ENCODE measurements around the gene RAB8B.
"Not testable (repeated sequence)": the region's sequence is repeated elsewhere in the genome, so short reads cannot be mapped to it uniquely, and the experiment has no call there.

Gene RAB8B

DNA sequence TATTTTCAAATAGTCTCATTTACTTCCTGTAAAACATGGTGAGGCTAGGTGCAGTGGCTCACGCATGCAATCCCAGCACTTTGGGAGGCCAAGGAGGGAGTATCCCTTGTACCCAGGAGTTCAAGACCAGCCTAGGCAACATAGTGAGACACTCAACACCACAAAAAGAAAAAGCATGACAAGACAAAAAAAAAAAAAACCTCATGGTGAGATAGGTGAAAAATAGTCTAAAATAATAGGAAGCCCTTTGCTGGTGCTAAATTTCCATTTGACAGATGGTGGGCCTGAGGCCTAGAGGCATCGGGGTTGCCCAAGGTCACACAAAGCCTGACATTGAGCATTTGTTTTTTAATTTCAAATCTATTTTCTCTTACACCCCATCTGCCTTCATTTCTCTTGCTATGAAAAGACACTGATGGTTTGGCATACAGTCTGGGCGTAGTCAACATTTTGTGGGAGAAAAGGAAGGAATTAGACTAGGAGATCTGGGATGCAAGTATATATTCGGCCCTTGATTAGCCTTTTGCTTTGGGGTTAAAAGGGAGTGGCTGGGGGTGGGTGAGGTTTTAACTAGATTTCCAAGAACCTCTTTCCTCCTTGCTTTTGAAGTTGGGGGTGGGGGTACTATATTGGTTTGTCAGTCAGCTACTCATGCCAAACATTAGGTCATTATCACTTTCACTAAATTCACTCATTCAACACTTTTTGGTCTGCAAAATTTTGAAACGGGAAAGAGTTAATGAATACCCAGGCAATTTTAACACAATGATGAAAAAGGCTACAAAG, 11.3 kb downstream of the RAB8B start:
- in situ Hi-C loops (cut with MboI; ENCODE audit: low sequenced_read_pairs, unreplicated experiment), result no loop called here
- TF ChIP-seq, protein P1, sequence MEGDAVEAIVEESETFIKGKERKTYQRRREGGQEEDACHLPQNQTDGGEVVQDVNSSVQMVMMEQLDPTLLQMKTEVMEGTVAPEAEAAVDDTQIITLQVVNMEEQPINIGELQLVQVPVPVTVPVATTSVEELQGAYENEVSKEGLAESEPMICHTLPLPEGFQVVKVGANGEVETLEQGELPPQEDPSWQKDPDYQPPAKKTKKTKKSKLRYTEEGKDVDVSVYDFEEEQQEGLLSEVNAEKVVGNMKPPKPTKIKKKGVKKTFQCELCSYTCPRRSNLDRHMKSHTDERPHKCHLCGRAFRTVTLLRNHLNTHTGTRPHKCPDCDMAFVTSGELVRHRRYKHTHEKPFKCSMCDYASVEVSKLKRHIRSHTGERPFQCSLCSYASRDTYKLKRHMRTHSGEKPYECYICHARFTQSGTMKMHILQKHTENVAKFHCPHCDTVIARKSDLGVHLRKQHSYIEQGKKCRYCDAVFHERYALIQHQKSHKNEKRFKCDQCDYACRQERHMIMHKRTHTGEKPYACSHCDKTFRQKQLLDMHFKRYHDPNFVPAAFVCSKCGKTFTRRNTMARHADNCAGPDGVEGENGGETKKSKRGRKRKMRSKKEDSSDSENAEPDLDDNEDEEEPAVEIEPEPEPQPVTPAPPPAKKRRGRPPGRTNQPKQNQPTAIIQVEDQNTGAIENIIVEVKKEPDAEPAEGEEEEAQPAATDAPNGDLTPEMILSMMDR (IDR thresholded peaks at IDR 0.05; ENCODE audit: borderline replicate concordance, control extremely low read depth, extremely low read depth, insufficient read depth, missing control alignments), result no peak
- no peak for DNase-seq (ENCODE audit: low spot score)

- TF ChIP-seq, protein P1 (IDR thresholded peaks at IDR 0.05; ENCODE audit: borderline replicate concordance, control extremely low read depth, extremely low read depth, insufficient read depth, missing control alignments), result no peak
- in situ Hi-C loops (cut with MboI; ENCODE audit: low sequenced_read_pairs, unreplicated experiment), result no loop called here
- DNase-seq (ENCODE audit: low spot score), result no peak
Measured at GRCh38 chr15:63202861-63203260, 13.5 kb downstream of the RAB8B start.

DNA sequence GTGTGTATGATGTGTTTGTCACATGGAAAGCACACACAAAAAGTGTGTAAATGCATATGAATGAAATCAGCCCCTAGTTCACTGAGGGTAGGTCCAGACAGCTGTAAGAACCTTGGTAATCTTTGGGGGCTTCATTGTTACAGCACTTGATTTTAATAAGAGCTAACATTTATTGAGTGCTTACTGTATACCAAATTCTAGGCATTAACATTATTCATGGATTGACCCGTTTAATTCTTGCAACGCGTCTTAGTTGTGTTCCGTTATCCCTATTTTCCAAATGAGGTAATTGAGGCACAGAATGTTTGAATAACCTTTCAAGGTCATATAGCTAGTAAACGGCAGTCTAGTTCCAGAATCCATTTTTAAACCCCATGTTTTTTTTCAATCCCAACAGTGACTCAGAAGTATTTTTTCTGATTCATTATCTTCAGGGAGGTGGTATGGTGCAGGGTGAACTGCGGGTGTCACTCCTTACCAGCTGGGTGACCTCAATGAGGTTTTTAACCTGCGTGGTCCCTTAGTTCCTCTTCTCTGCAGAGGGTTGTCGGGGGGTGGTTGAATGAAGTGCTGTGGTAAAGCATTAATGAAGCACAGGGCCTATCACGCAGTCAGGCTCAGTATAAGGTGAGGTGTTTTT, 14.2 kb downstream of the RAB8B start:
- no peak for DNase-seq (ENCODE audit: low spot score)
- TF ChIP-seq, protein P1 (IDR thresholded peaks at IDR 0.05; ENCODE audit: borderline replicate concordance, control extremely low read depth, extremely low read depth, insufficient read depth, missing control alignments), result no peak
- in situ Hi-C loops (cut with MboI; ENCODE audit: low sequenced_read_pairs, unreplicated experiment), result no loop called here

- DNase-seq (ENCODE audit: low spot score), result no peak
Measured at GRCh38 chr15:63206079-63206478, 16.7 kb downstream of the RAB8B start.

DNA sequence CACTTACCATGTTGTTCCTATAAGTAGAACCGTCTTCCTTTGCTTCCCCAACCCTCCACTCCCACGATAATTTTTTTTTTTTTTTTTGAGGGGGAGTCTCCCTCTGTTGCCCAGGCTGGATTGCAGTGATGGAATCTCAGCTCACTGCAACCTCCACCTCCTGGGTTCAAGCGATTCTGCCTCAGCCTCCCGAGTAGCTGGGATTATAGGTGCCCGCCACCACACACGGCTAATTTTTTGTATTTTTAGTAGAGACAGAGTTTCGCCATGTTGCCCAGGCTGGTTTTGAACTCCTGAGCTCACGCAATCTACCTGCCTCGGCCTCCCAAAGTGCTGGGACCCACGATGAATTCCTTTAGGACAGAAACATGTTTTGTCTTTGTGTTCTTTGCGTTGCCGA, 19.4 kb downstream of the RAB8B start:
- DNase-seq (ENCODE audit: low spot score); in situ Hi-C loops (cut with MboI; ENCODE audit: low sequenced_read_pairs, unreplicated experiment): not testable (repeated sequence)

More at GRCh38 chr15:63206079-63206478, 16.7 kb downstream of the RAB8B start:
- TF ChIP-seq, protein P1 (IDR thresholded peaks at IDR 0.05; ENCODE audit: borderline replicate concordance, control extremely low read depth, extremely low read depth, insufficient read depth, missing control alignments), result no peak
- in situ Hi-C loops (cut with MboI; ENCODE audit: low sequenced_read_pairs, unreplicated experiment), result no loop called here

GRCh38 chr15:63210151-63211091, 21.0 kb downstream of the RAB8B start:
- TF ChIP-seq, protein P1 (IDR thresholded peaks at IDR 0.05; ENCODE audit: borderline replicate concordance, control extremely low read depth, extremely low read depth, insufficient read depth, missing control alignments), result no peak
- in situ Hi-C loops (cut with MboI; ENCODE audit: low sequenced_read_pairs, unreplicated experiment), result no loop called here
- DNase-seq (ENCODE audit: low spot score), result no peak

Data from GM13976 (cell line).